Type B pancreatic cell (in vitro differentiated cells): ENCODE measurements around the gene TXNL4A. TPM values are rescaled to one million over a fixed set of nuclear protein-coding genes. Genes with fewer than 3 reads are reported as not detected.
A peak's percentile ranks its signal among the peaks of the same experiment; 100 is the strongest.

Experiments used
- DNase-seq: peaks from one replicate; pipeline ENCODE4 v3.0.0; 2021; ENCODE audit warnings: mixed read lengths; ENCODE audit not compliant: unreplicated experiment; ENCODE audit errors: extremely low spot score
- H3K27ac Mint-ChIP-seq: 2 replicates; pipeline ENCODE4 v1.8.0; 2021; ENCODE audit warnings: mild to moderate bottlenecking, mixed read lengths
- H3K27me3 Mint-ChIP-seq: 2 replicates; pipeline ENCODE4 v1.8.0; 2021; ENCODE audit warnings: mixed read lengths
- H3K36me3 Mint-ChIP-seq: 2 replicates; pipeline ENCODE4 v1.8.0; 2021; ENCODE audit warnings: mixed read lengths
- H3K4me1 Mint-ChIP-seq: one replicate; pipeline ENCODE4 v1.8.0; 2021; ENCODE audit warnings: mixed read lengths; ENCODE audit not compliant: unreplicated experiment
- H3K4me3 Mint-ChIP-seq: 2 replicates; pipeline ENCODE4 v1.8.0; 2021; ENCODE audit warnings: mild to moderate bottlenecking, mixed read lengths
- H3K9me3 Mint-ChIP-seq: 2 replicates; pipeline ENCODE4 v1.8.0; 2021; ENCODE audit warnings: mixed read lengths
- total RNA-seq: library from RNA; stranded (reverse); gene quantifications from 2 replicates; pipeline ENCODE4 v1.2.1, GENCODE V29; 2021; ENCODE audit warnings: low replicate concordance
- TF ChIP-seq, protein P1 (sequence below): fragments of 200-600 bp; sonication (generic); conservative IDR thresholded peaks from 2 replicates; pipeline ENCODE4 v1.5.0; 2021; ENCODE audit warnings: antibody characterized with exemption, mild to moderate bottlenecking

The TXNL4A gene
- total RNA-seq, 1 donor from 2014 or later, result 103 TPM

GRCh38 chr18:79952996-79953559 lies 35.3 kb downstream of the TXNL4A start:
- Mint-ChIP-seq H3K27me3 (no peaks in the 10 kb centered on the region), H3K27ac (peak overlapping the region; percentile 21), H3K4me3 (peak overlapping the region; percentile 70), H3K9me3 (no peaks in the 10 kb centered on the region), H3K36me3 (no peaks in the 10 kb centered on the region), H3K4me1 (peaks cover 13% of the 10 kb centered on the region)
- peak; percentile 66 for DNase-seq
- TF ChIP-seq, protein P1, sequence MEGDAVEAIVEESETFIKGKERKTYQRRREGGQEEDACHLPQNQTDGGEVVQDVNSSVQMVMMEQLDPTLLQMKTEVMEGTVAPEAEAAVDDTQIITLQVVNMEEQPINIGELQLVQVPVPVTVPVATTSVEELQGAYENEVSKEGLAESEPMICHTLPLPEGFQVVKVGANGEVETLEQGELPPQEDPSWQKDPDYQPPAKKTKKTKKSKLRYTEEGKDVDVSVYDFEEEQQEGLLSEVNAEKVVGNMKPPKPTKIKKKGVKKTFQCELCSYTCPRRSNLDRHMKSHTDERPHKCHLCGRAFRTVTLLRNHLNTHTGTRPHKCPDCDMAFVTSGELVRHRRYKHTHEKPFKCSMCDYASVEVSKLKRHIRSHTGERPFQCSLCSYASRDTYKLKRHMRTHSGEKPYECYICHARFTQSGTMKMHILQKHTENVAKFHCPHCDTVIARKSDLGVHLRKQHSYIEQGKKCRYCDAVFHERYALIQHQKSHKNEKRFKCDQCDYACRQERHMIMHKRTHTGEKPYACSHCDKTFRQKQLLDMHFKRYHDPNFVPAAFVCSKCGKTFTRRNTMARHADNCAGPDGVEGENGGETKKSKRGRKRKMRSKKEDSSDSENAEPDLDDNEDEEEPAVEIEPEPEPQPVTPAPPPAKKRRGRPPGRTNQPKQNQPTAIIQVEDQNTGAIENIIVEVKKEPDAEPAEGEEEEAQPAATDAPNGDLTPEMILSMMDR, result no peak

GRCh38 chr18:79952456-79952995 lies 35.8 kb downstream of the TXNL4A start:
- Mint-ChIP-seq H3K4me1 (peaks cover 13% of the 10 kb centered on the region), H3K4me3 (peak overlapping the region; percentile 45), H3K27me3 (no peaks in the 10 kb centered on the region), H3K36me3 (no peaks in the 10 kb centered on the region), H3K9me3 (no peaks in the 10 kb centered on the region), H3K27ac (peak overlapping the region; percentile 21)
- TF ChIP-seq, protein P1, result no peak
- DNase-seq, result peak; percentile 60

GRCh38 chr18:79951545-79952455 lies 36.6 kb downstream of the TXNL4A start, which contains the start of gene SLC66A2:
Gene SLC66A2, minus strand, starts transcription at chr18:79951653. Its CDS starts 727 bp downstream, at chr18:79950926.
- peaks cover 16% of the 10 kb centered on the region for H3K4me1 Mint-ChIP-seq
- H3K4me3 Mint-ChIP-seq, result peak within 1 kb of the TSS; percentile 88
- H3K27me3 Mint-ChIP-seq, result no peaks in the 10 kb centered on the region
- peak; percentile 95 for DNase-seq
- peak within 1 kb of the TSS; percentile 86 for H3K27ac Mint-ChIP-seq
- no peaks in the 10 kb centered on the region for H3K36me3 Mint-ChIP-seq
- no peaks in the 10 kb centered on the region for H3K9me3 Mint-ChIP-seq
- TF ChIP-seq, protein P1, result no peak

DNA sequence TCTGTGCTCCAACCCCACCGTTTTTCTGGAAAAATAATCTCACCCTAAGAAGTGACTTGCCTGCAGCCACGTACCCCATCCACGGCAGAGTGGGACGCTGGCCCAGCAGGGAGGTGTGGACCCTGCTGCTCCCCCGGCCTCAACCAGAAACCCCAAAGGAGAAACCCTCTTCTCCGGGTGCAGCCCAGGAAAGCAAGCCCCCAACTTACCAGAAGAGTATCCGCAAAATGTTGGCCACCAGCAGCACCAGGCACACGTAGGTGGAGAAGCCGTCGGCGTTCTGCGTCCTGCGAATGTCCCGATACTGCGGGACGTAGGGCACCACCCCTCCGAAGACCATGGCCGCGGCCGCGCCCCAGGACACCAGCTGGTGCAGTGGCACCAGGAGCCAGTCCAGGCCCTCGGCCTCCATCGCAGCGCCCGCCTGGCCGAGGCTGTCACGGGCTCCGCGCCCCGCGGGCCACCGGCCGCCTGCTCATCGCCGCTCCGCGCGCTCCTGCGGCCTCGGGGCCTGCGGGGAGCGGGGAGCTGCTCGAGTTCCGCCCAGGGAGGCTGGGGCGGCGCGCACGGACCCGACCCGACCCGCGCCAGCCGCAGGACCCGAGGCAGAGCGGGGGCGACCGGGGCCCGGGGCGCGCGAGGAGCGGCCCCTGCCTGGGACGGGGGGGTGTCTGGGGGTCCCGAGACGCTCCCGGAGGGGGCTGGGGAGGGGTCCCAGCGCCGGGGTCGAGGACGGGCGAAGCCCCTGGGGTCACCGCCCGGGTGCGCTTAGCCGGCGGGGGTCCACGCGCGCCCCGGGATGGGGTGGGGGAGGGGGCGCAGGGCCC lies 37.6 kb downstream of the TXNL4A start:
- Mint-ChIP-seq H3K27me3 (no peaks in the 10 kb centered on the region), H3K9me3 (no peaks in the 10 kb centered on the region), H3K4me1 (peaks cover 22% of the 10 kb centered on the region), H3K36me3 (peaks cover 4% of the 10 kb centered on the region), H3K4me3 (peak overlapping the region; percentile 88), H3K27ac (peak overlapping the region; percentile 86)
- TF ChIP-seq, protein P1, result no peak
- peak; percentile 71 for DNase-seq
